Measurements from ENCODE around the gene ITGAD.

Gene ITGAD

DNA sequence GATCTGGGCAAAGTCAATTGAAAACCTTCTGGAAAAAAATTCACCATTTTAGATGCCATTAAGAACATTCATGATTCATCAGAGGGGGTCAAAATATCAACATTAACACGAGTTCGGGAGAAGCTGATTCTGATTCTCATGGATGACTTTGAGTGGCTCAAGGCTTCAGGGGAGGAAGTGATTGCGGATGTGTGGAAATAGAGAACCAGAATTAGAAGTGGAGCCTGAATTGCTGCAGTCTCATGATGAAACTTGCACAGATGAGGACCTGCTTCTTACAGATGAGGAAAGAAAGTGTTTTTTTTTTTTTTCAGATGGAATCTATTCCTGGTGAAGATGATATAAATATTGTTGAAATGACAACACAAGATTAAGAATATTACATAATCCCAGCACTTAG lies 25.3 kb upstream of the ITGAD start:
- no peak for DNase-seq

GRCh38 chr16:31371008-31371407 lies 22.1 kb upstream of the ITGAD start:
- DNase-seq: no peak

DNA sequence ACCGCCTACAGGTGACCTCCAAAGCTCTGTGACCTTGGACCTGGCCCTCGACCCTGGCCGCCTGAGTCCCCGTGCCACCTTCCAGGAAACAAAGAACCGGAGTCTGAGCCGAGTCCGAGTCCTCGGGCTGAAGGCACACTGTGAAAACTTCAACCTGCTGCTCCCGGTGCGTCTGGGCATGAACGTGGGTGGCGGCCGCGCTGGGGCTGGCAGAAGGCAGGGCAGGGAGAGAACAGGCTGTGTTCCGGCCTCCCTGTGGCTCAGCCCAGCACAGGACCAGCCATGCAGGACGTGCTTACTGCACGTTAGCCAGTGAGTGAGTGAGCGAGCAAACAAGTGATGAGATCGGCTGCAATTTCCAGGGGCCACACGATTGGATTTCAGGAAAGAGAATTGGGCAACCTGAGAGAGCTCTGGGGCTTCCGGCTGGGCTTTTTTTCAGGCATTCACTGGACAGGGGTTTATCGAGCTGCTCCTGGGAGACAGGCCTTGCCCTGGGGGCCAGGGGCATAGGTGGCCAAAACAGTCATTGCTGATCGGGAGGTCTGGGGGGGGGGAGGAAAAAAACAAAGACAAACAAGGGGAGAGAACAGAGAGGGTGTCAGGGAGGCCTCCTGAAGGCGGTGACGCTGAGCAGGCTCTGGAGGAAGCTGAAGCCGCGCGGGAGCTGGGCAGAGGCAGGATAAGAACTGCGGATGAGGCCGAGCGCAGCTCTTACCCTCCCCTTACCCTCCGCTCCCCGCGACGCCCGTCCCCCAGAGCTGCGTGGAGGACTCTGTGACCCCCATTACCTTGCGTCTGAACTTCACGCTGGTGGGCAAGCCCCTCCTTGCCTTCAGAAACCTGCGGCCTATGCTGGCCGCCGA lies 21.3 kb upstream of the ITGAD start:
- DNase-seq: no peak

GRCh38 chr16:31373235-31373634 lies 19.9 kb upstream of the ITGAD start:
- no peak for DNase-seq

DNA sequence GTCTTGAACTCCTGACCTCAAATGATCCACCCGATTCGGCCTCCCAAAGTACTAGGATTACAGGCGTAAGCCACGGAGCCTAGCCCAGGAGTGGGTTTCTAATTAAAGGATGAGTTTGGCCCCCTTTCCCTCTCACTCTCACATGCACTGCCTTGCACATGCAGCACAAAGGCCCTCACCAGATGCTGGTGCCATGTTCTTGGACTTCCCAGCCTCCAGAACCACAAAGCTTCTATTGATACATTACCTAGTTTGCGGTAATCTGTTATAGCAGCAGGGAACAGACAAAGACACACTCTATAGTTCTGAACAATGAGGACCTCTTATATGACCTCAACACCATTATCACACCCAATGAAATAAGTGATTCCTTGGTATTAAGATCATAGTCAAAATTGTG lies 17.9 kb upstream of the ITGAD start:
- no peak for DNase-seq

DNA sequence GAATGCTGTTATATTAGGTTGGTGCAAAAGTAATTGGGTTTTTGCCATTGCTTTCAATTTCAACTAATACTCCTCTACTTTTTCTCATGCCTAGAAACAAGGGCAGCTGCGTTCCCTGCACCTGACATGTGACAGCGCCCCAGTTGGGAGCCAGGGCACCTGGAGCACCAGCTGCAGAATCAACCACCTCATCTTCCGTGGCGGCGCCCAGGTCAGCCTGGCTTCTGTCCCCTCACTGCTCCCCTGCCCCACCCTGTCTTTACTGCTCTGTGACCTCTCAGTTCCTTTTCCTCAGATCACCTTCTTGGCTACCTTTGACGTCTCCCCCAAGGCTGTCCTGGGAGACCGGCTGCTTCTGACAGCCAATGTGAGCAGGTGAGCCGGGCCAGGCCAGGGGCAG lies 16.4 kb upstream of the ITGAD start:
- no peak for DNase-seq

GRCh38 chr16:31377210-31377903 lies 15.8 kb upstream of the ITGAD start:
- DNase-seq: no peak

- DNase-seq: no peak
Measured at GRCh38 chr16:31380201-31380600, 12.9 kb upstream of the ITGAD start.

- DNase-seq: no peak
Measured at GRCh38 chr16:31382485-31383161, 10.5 kb upstream of the ITGAD start.

DNA sequence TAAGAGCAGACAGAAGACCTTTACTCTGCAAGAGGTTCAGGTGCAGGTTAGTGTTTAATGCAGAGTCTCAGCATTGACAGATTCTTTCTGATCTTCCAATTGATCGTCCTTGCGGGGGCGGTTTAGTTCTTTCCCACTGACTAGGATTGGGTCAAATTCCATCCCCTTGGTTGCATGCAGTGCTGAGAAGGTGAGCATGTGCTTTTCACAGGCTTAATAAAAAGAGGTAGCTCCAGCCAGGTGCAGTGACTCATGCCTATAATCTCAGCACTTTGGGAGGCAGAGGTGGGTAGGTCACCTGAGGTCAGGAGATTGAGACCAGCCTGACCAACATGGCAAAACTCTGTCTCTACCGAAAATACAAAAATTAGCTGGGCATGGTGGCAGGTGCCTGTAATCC lies 7.5 kb upstream of the ITGAD start:
- DNase-seq: no peak

GRCh38 chr16:31386157-31386984 lies 6.8 kb upstream of the ITGAD start:
- DNase-seq: no peak

GRCh38 chr16:31388535-31388934 lies 4.6 kb upstream of the ITGAD start:
- no peak for DNase-seq

GRCh38 chr16:31390504-31391041 lies 2.6 kb upstream of the ITGAD start:
- DNase-seq: no peak

DNA sequence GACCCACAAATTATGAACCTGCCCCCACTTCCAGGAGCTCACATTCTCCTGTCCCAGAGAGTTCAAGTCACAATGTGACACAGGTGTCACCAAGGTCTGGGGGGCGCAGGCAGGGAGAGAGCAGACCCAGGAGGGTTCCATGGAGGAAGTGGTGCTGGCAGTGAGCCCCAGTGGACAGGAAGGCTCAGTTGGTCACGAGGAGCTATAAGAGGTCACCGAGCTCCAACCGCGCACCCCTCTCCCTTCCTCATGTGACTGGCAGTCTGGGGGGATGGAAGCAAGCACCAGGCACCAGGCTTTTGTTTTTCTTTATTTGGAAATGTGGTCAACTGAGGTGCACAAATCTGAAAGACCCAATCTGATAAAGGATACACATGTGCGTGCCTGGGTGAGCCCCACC lies 2.5 kb downstream of the ITGAD start:
- no peak for DNase-seq

DNA sequence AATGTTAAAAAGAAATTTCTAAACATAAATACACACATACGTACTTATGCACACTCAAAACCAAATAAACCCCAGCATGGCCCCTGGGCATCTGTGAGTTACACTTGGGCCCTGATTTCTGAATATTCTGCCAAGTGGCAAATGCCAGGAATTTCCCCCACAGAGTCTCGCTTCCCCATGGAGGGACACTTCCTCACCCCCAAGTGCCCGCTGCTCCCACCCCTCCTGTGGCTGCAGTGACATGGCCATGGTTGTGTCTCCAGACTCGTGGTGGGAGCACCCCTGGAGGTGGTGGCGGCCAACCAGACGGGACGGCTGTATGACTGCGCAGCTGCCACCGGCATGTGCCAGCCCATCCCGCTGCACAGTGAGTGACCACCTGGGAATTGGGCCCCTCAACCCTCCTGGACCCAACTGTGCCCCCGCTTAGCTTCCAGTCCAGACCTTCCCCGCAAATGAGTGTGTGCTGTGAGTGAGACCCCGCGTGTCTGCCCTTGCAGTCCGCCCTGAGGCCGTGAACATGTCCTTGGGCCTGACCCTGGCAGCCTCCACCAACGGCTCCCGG lies 4.0 kb downstream of the ITGAD start:
- DNase-seq: no peak

- no peak for DNase-seq
Measured at GRCh38 chr16:31397701-31398100, 4.6 kb downstream of the ITGAD start.

DNA sequence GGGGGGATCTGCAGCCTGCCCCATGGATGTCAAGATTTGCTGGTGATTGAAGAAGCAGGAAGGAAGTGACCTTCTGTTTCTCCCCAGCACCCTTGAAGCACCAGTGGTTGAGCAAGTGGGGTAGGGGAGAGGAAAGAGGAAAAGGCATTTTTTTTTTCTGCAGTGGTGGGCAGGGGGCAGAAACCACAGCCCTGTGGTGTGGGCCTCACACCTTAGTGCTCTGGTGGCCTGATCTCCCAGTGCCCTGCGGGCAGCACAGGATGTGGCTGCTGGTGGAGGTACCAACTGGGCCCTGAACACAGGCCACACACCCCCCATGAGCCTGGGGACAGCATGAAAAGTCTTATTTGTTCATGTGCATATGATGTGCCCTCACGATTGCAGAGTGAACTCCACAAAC lies 7.1 kb downstream of the ITGAD start:
- no peak for DNase-seq

DNA sequence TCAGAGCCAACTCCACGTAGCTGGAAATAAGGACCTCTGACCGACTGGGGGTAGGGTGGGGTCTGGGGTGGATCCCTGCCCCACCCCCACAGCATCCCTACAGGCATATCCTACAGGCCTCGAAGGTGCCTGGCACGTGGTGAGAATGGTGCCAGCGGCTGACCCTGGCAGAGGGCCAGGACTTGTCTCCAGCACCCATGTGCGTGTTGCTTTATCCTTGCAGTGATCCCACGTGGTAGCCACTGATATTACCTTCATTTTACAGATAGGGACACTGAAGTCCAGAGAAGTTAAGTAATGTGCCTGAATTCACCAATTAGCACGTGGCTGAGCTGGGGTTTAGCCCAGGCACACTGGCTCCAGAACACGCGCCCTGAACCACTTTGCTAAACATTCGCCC lies 8.3 kb downstream of the ITGAD start:
- DNase-seq: no peak

DNA sequence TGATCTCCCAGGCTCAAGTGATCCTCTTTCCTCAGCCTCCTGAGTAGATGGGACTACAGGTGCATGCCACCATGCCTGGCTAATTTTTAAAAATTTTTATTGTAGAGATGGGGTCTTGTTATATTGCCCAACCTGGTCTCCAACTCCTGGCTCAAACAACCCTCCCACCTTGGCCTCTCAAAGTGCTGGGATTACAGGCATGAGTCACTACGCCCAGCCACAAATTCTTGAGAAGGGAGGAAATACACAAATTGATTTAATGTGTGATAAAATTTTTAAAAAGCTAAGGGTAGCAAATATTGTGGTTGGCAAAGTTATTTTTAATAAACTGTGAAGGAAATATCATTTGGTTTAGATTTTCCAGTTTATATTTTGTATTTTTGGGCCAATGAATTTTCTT lies 9.6 kb downstream of the ITGAD start:
- DNase-seq: no peak

GRCh38 chr16:31403590-31404352 lies 10.6 kb downstream of the ITGAD start:
- DNase-seq: no peak

DNA sequence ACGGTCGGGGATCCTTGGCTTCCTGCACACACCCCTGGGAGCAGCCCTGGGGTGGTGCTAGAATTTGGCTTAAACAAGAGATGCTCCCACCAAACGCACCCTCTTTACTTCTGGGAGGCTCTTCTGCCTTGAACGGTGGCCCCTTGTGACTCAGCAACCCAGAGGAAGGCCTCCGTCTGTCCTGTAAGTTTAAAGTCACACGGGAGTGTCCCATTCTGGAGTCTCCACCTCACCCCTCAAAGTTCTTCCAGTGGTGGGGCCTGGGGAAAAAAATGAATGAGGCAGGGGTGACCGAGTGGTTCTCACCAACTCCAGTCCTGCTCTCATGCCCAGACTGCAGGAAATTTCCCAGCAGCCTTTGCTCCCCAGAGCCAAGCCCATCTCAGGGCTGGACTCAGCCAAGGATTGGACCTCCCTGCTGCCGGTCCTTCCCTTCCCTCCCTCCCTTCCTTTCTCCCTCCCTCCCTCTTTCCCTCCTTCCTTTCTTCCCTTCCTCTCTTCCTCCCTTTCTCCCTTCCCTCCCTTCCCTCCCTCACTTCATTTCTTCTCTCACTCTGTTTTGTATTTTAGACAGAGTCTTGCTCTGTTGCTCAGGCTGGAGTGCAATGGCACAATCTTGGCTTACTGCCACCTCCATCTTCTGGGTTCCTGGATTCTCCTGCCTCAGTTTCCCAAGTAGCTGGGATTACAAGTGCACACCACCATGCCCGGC lies 11.4 kb downstream of the ITGAD start:
- no peak for DNase-seq

Data from NCI-H1092 (cell line).